Stimulated activated memory B cell treated with anti-CD40 and anti-IgM and Interleukin-4, amounts not matched to agents 10 μg/mL and 1 μg/mL and 100 μg/mL, for 72 hours (primary cell): ENCODE results near the gene PLEKHN1.

Experiments
- ATAC-seq: fragments of 150-1000 bp; cut with Tn5 transposase; 2 replicates; pipeline ENCODE4 v1.10.0; 2021
- H3K27ac Mint-ChIP-seq: one replicate; pipeline ENCODE4 v1.8.0; 2022; ENCODE audit warnings: mild to moderate bottlenecking, mixed read lengths
- H3K27me3 Mint-ChIP-seq: one replicate; pipeline ENCODE4 v1.8.0; 2022; ENCODE audit warnings: mixed read lengths
- H3K36me3 Mint-ChIP-seq: one replicate; pipeline ENCODE4 v1.8.0; 2022; ENCODE audit warnings: mixed read lengths
- H3K4me1 Mint-ChIP-seq: one replicate; pipeline ENCODE4 v1.8.0; 2022; ENCODE audit warnings: mixed read lengths
- H3K4me3 Mint-ChIP-seq: one replicate; pipeline ENCODE4 v1.8.0; 2022; ENCODE audit warnings: mild to moderate bottlenecking, moderate library complexity, mixed read lengths
- H3K9me3 Mint-ChIP-seq: one replicate; pipeline ENCODE4 v1.8.0; 2022; ENCODE audit warnings: mixed read lengths

Gene PLEKHN1

DNA sequence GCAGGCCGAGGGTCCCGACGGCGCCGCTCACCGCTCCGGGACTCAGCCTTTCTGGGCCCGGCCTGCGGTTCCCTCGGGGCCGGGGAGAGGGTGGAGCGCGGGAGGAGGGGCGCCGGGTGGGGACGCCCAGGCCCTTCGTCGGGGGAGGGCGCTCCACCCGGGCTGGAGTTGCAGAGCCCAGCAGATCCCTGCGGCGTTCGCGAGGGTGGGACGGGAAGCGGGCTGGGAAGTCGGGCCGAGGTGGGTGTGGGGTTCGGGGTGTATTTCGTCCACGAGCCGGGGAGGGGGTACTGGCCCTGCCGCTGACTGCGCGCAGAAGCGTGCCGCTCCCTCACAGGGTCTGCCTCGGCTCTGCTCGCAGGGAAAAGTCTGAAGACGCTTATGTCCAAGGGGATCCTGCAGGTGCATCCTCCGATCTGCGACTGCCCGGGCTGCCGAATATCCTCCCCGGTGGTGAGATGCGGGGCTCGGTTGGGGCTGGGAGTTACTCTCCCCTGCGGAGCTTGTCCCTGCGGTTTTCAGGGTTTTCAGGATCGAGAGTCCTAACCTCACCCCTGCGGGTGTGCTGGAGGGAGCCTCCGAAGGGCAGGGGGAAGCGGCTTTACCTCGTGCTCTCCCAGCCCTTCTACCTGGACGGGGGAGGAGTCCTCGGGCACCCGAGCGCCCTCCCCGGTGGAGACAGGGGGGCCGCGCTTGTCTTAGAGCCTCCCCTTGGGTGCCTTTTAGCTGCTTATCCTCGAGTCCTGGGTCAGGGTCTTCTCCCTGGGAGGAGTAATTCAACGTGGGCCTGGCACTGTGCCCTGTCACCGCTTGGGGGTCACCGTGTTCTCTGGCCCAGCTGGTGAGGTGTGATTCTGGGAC is 40.5 kb upstream of the PLEKHN1 start:
- ATAC-seq: no peak
- no peaks in the 10 kb centered on the region for H3K9me3 Mint-ChIP-seq
- H3K4me3 Mint-ChIP-seq: peak overlapping the region; percentile 29
- H3K36me3 Mint-ChIP-seq: no peaks in the 10 kb centered on the region
- no peak overlapping the region for H3K27ac Mint-ChIP-seq
- peaks cover 77% of the 10 kb centered on the region for H3K27me3 Mint-ChIP-seq
- peaks cover 28% of the 10 kb centered on the region for H3K4me1 Mint-ChIP-seq

DNA sequence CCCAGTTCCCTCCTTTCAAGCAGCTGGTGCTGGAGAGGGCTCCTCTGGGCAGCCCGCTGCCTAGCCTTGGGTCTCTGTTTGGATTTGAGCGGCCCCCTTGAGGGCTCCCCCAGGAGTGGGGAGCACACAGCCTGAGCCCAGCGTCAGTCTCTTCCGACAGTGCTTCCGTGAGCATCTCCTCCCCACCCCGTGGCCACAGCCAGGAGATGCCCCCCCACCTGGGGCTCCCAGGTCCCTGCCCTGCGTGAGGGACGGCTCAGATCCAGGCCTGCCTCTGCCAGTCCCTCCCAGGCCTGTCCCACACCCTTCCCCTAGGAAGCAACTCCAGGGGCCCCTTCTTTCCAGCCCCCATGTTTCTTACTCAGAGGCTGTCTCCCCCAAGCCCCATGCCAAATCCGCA is 39.0 kb upstream of the PLEKHN1 start:
- no peaks in the 10 kb centered on the region for H3K9me3 Mint-ChIP-seq
- ATAC-seq: no peak
- H3K36me3 Mint-ChIP-seq: no peaks in the 10 kb centered on the region
- no peak overlapping the region for H3K27ac Mint-ChIP-seq
- peaks cover 74% of the 10 kb centered on the region for H3K27me3 Mint-ChIP-seq
- H3K4me1 Mint-ChIP-seq: peaks cover 25% of the 10 kb centered on the region
- H3K4me3 Mint-ChIP-seq: no peak overlapping the region

DNA sequence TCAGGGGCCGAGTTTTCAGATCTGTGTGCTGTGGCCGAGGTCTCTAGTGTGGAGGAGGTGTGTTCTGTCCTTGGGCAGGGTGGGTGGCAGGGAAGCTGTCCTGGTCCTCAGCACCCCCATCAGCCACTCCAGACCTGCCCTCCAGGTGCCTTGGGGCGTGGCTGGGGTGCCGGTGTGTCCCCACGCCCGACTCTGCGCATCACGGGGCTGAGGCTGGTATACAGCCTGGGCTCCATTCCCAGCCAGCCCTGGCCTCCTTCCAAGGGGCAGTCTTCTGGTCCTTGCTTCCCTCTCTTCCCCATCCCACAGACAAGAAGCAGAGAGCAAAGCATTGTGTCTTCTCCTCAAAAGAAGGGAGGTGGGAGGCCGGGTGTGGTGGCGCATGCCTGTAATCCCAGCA is 38.5 kb upstream of the PLEKHN1 start:
- H3K27me3 Mint-ChIP-seq: peaks cover 74% of the 10 kb centered on the region
- ATAC-seq: no peak
- peaks cover 20% of the 10 kb centered on the region for H3K4me1 Mint-ChIP-seq
- no peaks in the 10 kb centered on the region for H3K9me3 Mint-ChIP-seq
- no peak overlapping the region for H3K27ac Mint-ChIP-seq
- H3K36me3 Mint-ChIP-seq: no peaks in the 10 kb centered on the region
- no peak overlapping the region for H3K4me3 Mint-ChIP-seq

DNA sequence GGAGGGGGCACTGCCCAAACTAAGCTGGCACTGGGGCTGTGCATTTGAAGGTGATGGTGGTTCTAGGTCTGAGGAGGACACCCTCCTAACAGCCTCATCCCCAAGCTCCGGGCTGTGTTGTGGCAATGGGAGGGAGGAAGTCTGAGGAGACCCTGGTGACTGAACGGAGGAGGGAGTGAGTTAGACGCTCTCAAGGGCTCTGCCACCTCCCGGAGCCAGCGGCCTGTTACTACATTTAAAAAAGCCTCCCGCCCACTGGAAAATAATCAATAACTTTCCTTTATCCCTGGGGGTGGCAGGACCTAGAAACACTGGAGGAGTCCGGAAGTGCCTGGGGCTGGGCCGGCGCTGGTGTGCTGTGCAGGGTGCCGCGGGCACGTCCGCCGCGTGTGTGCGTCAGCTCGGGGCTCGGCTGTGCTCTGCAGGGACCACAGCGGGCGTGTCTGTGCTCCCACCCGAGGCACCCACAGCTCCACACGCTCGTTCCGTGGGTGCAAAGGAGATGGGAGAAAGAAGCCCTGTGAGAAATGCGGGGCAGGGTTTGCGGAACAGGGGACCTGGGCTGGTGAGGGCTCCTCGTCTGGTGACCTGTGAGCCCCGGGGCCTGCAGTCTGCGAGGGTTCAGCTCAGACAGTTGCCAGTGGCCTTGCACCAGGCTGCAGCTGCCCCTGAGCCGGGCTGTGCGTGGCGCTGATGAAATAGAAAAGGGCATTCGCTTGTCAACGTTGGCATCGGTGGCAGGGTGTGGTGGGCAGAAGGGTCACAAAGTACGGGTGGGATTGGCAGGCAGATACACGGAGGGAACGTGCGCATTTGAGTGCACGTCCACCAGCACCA is 37.2 kb upstream of the PLEKHN1 start:
- Mint-ChIP-seq H3K27me3 (peaks cover 78% of the 10 kb centered on the region), H3K4me3 (no peak overlapping the region), H3K36me3 (no peaks in the 10 kb centered on the region), H3K27ac (no peak overlapping the region), H3K4me1 (peaks cover 12% of the 10 kb centered on the region), H3K9me3 (no peaks in the 10 kb centered on the region)
- no peak for ATAC-seq

DNA sequence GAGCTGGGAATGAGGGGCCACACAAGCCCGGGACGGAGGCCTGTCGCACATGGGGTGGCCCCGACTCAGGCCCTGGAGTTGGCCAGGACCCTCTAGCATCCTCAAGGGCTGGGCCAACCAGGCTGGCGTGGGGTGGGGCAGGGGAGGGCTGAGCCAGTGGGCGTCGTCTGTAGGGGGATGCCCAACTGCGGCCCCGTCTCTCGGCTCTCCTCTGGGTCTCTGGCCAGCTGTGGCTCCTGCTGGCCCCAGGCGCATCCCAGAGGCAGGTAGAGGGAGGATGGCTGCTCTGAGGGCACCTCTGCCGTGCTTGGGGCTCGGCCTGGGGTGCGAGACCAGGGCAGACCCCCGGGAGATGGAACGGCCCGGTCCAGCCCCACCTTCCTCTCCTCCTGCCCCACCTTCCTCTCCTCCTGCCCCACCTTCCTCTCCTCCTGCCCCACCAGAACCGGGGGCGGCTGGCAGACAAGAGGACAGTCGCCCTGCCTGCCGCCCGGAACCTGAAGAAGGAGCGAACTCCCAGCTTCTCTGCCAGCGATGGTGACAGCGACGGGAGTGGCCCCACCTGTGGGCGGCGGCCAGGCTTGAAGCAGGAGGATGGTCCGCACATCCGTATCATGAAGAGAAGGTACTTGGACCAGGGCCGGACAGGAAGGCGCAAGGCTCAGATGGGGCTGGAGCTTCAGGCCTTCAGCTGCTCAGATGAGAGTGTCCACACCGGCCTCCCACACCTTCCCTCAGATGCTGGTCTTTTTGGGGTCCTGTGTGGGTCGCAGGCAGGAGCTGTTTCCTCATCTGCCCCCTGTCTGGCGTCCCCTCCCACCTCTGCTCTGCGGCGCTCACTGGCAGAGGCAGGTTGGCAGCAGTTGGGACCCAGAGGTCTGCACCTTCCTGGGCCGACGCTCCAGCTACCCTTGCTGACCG is 36.3 kb upstream of the PLEKHN1 start:
- H3K27me3 Mint-ChIP-seq: peaks cover 83% of the 10 kb centered on the region

DNA sequence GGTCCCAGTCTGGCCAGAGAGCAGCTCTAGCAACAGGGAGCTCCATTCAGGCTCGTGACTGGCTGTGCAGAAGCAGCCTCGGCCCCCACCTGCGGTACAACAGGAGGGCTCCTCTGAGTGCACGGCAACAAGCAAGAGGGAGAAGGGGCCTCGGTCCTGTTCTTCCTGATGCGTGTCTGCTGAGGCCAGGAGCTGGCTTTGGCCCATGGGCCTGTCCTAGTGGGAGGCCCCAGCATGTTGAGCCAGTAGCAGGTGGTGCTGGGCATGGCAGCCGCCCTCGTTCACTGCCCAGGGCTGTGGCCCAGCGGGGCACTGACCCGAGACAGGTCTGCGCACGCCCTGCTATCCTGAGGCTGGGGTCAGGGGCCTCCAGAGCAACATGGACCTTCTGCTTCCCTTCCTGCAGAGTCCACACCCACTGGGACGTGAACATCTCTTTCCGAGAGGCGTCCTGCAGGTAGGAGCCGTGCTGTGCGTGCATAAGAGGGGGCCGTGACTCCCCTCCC is 35.6 kb upstream of the PLEKHN1 start:
- H3K4me3 Mint-ChIP-seq: no peak overlapping the region
- no peaks in the 10 kb centered on the region for H3K9me3 Mint-ChIP-seq
- no peaks in the 10 kb centered on the region for H3K36me3 Mint-ChIP-seq
- ATAC-seq: no peak
- peaks cover 12% of the 10 kb centered on the region for H3K4me1 Mint-ChIP-seq
- H3K27me3 Mint-ChIP-seq: peaks cover 89% of the 10 kb centered on the region
- no peak overlapping the region for H3K27ac Mint-ChIP-seq

More for the DNA sequence above, 36.3 kb upstream of the PLEKHN1 start:
- H3K9me3 Mint-ChIP-seq: no peaks in the 10 kb centered on the region
- no peak overlapping the region for H3K4me3 Mint-ChIP-seq
- H3K4me1 Mint-ChIP-seq: peaks cover 12% of the 10 kb centered on the region
- no peaks in the 10 kb centered on the region for H3K36me3 Mint-ChIP-seq
- H3K27ac Mint-ChIP-seq: no peak overlapping the region
- peak; percentile 2 for ATAC-seq

DNA sequence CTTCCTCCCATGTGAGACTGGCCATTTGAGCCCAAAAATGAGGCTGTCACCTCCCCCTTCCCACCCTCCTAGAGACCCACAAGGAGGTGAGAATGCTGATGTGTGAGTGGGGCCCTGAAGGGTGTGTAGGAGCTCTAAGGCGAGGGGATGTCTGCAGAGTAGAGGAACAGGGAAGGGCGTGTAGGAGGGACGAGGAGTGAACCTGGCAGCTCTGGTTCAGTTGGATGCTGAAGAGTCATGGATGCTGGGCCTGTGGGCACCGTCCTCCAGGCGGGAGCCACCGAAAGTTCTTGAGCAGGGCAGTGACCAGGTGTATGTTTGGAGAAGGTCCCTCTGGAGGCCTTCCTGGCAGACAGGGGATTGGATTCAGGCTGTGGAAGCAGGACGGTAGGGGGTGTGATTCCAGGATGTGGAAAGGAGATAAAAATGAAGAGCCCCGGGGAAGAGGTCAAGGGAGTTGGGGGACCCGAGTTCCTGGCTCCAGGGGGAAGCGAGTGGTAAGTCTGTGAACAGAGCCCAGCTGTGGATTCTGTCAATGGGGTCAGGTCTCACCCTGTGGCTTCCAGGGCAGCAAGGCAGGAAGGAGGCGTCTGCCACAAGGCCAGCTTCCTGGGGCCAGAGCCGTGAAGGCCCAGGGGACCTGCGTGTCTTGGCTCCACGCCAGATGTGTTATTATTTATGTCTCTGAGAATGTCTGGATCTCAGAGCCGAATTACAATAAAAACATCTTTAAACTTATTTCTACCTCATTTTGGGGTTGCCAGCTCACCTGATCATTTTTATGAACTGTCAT is 34.7 kb upstream of the PLEKHN1 start:
- H3K27ac Mint-ChIP-seq: no peak overlapping the region
- no peak for ATAC-seq
- peaks cover 8% of the 10 kb centered on the region for H3K4me1 Mint-ChIP-seq
- no peaks in the 10 kb centered on the region for H3K36me3 Mint-ChIP-seq
- no peaks in the 10 kb centered on the region for H3K9me3 Mint-ChIP-seq
- peaks cover 83% of the 10 kb centered on the region for H3K27me3 Mint-ChIP-seq
- H3K4me3 Mint-ChIP-seq: no peak overlapping the region

DNA sequence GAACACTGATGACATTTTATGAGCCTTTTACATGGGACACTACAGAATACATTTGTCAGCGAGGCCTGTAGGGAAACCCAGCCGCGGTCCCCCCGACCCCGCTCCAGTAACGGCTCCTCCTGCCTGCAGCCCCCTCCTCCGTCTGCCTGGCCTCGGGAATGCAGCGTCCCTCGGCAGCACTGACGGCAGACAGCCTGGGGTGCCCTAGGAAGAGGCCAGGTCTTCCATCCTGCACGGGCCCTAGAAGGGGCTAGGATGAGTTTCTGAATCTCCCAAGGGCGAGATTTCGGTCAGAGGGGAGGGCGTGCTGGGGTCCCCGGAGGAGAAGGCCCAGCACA is 34.1 kb upstream of the PLEKHN1 start:
- no peaks in the 10 kb centered on the region for H3K9me3 Mint-ChIP-seq
- ATAC-seq: no peak
- no peaks in the 10 kb centered on the region for H3K36me3 Mint-ChIP-seq
- peaks cover 78% of the 10 kb centered on the region for H3K27me3 Mint-ChIP-seq
- no peak overlapping the region for H3K27ac Mint-ChIP-seq
- H3K4me1 Mint-ChIP-seq: peaks cover 8% of the 10 kb centered on the region
- H3K4me3 Mint-ChIP-seq: no peak overlapping the region

DNA sequence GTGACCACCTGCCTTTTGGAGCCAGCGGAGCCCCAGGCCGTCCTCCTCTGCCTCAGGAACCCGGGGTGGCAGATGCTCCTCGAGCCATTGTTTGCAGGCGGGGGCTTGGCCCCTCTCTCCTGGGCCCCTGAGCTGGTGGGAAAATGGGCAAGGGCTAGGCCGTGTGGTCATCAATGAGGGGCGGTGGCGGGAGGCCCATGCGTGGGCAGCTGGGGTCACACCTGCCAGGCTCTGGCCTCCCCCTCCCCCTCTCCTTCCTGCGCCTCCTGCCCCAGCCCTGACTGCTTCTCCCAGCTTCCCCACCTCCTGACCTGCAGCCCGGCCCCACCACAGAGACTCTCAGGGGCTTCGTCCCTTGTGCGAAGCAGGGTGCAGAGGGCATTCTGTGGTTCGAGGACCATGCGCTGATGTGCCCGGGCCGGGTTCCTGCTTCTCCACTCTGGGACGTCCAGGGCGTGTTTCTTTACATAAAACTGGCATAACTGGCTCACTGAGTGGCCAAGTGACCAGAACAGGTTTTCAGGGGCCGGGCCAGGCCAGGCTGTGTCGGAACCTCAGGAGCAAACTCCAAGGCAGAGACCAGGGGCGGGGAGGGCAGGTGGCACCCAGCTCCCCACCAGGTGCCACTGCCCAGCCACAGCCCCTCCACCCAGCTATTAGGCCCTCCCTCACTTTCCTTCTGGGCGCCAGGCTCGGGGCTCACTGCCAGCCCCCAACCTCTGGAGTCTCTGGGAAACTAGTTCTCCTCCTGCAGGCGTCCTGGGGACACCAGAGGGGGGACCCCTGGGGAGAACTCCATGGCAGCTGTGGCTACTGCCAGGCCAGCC is 33.3 kb upstream of the PLEKHN1 start:
- H3K9me3 Mint-ChIP-seq: no peaks in the 10 kb centered on the region
- H3K27ac Mint-ChIP-seq: no peak overlapping the region
- H3K4me3 Mint-ChIP-seq: no peak overlapping the region
- peaks cover 8% of the 10 kb centered on the region for H3K4me1 Mint-ChIP-seq
- ATAC-seq: no peak
- no peaks in the 10 kb centered on the region for H3K36me3 Mint-ChIP-seq
- peaks cover 75% of the 10 kb centered on the region for H3K27me3 Mint-ChIP-seq

DNA sequence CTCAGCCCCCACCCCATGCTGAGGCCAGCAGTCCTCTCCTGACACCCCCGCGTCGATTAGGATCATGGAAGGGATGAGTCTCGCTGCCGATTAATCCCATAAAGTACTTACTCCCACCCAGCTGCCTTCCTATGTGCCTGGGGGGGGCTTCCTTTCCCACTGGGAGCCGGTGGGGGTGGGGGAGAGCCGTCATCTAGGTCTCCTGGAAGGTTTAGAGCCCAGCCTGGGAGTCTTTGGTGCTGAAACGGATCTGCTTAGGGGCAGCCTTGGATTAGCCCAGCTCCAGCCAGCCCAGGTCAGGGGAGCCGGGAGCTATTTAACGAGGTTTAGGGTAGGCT is 32.7 kb upstream of the PLEKHN1 start:
- Mint-ChIP-seq H3K27ac (no peak overlapping the region), H3K9me3 (no peaks in the 10 kb centered on the region), H3K36me3 (no peaks in the 10 kb centered on the region), H3K4me3 (no peak overlapping the region), H3K27me3 (peaks cover 75% of the 10 kb centered on the region), H3K4me1 (peaks cover 8% of the 10 kb centered on the region)
- ATAC-seq: no peak

DNA sequence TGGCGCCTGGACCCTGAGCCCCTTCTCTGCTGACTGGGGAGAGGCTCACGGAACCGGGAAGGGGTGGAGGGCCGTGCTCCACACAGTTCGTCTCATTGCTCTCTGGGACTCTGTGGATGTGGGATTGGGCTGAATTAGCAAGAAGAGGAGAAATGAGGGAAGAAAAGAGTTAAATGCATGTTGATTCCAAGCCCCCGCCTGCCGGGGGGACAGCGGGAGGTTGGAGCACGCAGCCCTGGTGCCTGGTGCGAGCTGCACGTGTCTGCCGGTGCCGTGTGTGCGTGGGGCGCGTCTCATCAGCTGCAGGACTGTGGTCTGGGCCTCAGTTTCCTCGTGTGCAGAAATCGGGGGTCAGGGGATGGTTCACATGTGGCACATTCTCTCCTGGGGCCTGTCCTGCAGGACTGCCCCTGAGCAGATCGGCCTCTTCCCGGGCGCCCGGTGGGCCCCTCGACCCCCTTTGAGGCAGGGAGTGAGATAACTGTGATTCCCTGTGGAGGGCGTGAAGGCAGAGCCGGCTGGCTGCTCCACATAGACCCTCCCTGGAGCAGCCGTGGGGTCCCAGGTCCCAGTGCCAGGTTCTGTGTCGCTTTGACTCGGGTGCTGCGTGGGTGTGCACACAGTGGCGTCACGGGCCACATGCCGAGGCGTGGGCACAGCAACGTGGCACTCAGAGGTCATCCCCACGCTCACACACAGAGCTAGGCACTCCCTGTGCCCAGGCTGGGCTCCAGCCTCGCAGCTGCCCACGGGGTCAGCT is 31.1 kb upstream of the PLEKHN1 start:
- Mint-ChIP-seq H3K4me3 (no peak overlapping the region), H3K36me3 (no peaks in the 10 kb centered on the region), H3K27ac (no peak overlapping the region), H3K4me1 (peaks cover 8% of the 10 kb centered on the region), H3K9me3 (no peaks in the 10 kb centered on the region), H3K27me3 (peaks cover 76% of the 10 kb centered on the region)
- ATAC-seq: no peak

DNA sequence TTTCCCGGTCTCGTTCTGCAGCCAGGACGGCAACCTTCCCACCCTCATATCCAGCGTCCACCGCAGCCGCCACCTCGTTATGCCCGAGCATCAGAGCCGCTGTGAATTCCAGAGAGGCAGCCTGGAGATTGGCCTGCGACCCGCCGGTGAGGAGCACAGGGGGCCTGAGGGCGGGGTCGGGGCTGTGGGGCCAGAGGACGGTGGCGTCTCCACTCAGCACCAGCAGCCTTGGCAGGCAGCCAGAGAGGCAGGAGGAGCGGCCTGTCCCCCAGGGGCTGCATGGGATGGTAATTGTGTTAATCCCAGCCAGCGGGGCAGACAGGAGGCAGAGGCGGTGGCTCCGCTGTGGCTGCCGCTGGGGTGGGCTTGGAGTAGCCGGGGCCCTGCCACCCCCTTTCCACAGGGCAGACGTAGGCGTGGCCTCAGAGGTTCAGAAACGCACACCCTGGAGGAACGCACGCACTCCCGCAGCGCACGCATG is 30.5 kb upstream of the PLEKHN1 start:
- no peaks in the 10 kb centered on the region for H3K9me3 Mint-ChIP-seq
- H3K27me3 Mint-ChIP-seq: peaks cover 73% of the 10 kb centered on the region
- no peak overlapping the region for H3K27ac Mint-ChIP-seq
- H3K36me3 Mint-ChIP-seq: no peaks in the 10 kb centered on the region
- H3K4me1 Mint-ChIP-seq: peaks cover 11% of the 10 kb centered on the region
- ATAC-seq: no peak
- no peak overlapping the region for H3K4me3 Mint-ChIP-seq
